ENCODE data around the gene SPSB2. TPM values are rescaled to one million over a fixed set of nuclear protein-coding genes. Genes with fewer than 3 reads are reported as not detected.

The SPSB2 gene
- total and polyA plus RNA-seq, 12 donors = 2.5 to 24.5 (median 16.0) TPM

DNA sequence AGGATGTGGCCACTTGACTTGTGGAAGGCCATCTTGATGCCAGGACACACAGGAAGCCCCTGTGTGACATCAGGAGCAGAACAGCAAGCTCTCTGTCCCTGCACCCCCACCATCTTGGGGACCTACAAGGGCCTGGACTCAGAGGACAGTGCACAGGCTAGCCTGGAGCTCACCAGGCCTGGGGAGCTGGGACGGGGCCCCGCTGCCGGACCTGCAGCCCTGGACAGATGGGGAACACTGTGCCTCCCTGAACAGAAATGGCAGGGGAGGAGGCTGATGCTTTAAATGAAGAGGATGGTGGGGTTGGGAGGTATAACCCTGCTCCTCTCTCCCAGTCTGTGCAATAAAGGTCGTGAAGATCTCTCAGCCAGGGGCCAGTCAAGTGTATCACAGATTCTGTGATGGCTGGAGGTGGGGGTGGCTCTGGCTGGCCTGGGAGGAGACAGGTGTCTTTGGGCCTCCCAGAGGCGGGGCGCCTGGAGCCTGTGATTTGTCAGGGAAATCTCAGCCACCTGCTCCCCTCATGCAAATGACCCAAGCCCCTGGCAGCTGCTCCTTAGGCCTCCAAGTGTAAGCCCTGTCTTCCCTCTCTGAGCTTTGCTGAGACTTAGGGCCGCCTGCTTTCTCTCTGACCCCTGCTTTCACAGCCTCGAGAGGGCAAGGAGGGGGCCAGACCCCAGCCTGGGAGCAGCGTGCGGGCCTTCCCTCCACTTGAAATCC lies 33.5 kb downstream of the SPSB2 start:
- Histone ChIP-seq H3K4me3 (no peak overlapping the region), H3K9me3 (replicated peaks in 1 of 3) (no peaks in the 10 kb centered on the region), H3K27me3 (no peaks in the 10 kb centered on the region), H3K27ac (no peak overlapping the region), H3K36me3 (replicated peaks in 1 of 2) (peaks cover 0 to 21% of the 10 kb centered on the region in 2 donors), H3K4me1 (replicated peaks in 1 of 2) (no peaks in the 10 kb centered on the region)
- intact Hi-C loops (cut with DNase I) = loop anchor here in 1 of 2 donors (5.0 kb wide), 1 partner anchor 212 kb away; no protein-coding TSS in a partner anchor
- TF ChIP-seq, protein P1, sequence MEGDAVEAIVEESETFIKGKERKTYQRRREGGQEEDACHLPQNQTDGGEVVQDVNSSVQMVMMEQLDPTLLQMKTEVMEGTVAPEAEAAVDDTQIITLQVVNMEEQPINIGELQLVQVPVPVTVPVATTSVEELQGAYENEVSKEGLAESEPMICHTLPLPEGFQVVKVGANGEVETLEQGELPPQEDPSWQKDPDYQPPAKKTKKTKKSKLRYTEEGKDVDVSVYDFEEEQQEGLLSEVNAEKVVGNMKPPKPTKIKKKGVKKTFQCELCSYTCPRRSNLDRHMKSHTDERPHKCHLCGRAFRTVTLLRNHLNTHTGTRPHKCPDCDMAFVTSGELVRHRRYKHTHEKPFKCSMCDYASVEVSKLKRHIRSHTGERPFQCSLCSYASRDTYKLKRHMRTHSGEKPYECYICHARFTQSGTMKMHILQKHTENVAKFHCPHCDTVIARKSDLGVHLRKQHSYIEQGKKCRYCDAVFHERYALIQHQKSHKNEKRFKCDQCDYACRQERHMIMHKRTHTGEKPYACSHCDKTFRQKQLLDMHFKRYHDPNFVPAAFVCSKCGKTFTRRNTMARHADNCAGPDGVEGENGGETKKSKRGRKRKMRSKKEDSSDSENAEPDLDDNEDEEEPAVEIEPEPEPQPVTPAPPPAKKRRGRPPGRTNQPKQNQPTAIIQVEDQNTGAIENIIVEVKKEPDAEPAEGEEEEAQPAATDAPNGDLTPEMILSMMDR (IDR thresholded peaks at IDR 0.05) = no peak
- no peak for TF ChIP-seq POLR2A (IDR thresholded peaks at IDR 0.05)
- DNase-seq = no peak
- 68 to 87% (median 80%) methylated on average over 5 to 10 of the region's 10 CpGs for WGBS, 4 donors

DNA sequence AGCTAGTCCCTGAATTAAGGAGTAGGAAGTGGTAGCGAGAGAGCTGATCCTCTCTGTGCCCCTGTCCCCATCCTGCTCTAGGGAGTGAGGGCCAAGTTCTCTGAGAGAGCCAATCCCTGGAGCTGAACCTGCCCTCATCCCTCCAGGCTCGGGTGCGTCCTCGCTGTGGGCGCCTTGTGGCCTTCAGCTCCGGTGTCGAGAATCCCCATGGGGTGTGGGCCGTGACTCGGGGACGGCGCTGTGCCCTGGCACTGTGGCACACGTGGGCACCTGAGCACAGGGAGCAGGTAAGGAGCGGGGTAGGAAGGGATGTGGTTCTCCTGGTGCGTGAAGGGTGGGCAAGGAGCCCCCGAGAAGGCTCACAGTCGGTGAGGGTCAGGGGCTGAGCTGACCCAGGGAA lies 34.2 kb downstream of the SPSB2 start:
- no peaks in the 10 kb centered on the region for H3K9me3 ChIP-seq (replicated peaks in 1 of 3)
- intact Hi-C loops (cut with DNase I) = loop anchor here in 1 of 2 donors (5.0 kb wide), 1 partner anchor 212 kb away; no protein-coding TSS in a partner anchor
- peaks cover 0 to 22% of the 10 kb centered on the region in 2 donors for H3K36me3 ChIP-seq (replicated peaks in 1 of 2)
- 87 to 92% (median 90%) methylated on average over 16 of the region's 16 CpGs for WGBS, 4 donors
- no peak overlapping the region for H3K4me3 ChIP-seq
- peaks cover 0 to under 1% of the 10 kb centered on the region in 2 donors for H3K4me1 ChIP-seq (replicated peaks in 1 of 2)
- no peak overlapping the region for H3K27ac ChIP-seq
- no peak for DNase-seq
- no peaks in the 10 kb centered on the region for H3K27me3 ChIP-seq
- TF ChIP-seq, protein P1 (IDR thresholded peaks at IDR 0.05) = no peak
- TF ChIP-seq POLR2A (IDR thresholded peaks at IDR 0.05) = no peak

DNA sequence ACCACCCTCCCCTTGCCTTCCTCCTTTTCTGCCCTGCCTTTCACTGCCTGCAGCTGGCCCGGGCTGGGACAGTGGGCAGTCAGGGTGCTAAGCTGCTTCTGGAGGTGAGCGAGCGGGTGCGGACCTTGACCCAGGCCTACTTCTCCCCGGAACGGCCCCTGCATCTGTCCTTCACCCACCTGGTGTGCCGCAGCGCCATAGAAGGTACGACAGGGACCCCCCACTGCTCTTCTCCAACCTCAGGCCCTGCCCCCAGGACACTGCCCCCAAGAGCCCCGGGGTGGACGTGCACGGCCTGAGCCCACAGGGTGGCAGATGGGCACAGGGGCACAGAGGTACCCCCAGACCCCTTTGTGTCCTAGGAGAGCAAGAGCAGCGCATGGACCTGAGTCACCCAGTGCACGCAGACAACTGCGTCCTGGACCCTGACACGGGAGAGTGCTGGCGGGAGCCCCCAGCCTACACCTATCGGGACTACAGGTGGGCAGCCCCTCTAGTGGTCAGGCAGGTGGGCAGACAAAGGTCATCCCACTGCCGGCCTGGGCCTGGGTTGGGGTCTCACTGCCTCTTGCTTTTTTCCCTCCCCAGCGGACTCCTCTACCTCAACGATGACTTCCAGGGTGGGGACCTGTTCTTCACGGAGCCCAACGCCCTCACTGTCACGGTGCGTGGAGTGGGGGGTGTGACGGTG lies 35.6 kb downstream of the SPSB2 start:
- peaks cover 0 to 30% of the 10 kb centered on the region in 2 donors for H3K36me3 ChIP-seq (replicated peaks in 1 of 2)
- H3K4me1 ChIP-seq (replicated peaks in 1 of 2) = peaks cover 3 to 10% of the 10 kb centered on the region in 2 donors
- H3K27me3 ChIP-seq = no peaks in the 10 kb centered on the region
- intact Hi-C loops (cut with DNase I) = loop anchor here in 1 of 2 donors (5.0 kb wide), 1 partner anchor 210 kb away; no protein-coding TSS in a partner anchor
- no peaks in the 10 kb centered on the region for H3K9me3 ChIP-seq (replicated peaks in 1 of 3)
- 82 to 93% (median 91%) methylated on average over 19 to 26 of the region's 26 CpGs for WGBS, 4 donors
- no peak overlapping the region for H3K4me3 ChIP-seq
- H3K27ac ChIP-seq = no peak overlapping the region
- TF ChIP-seq, protein P1 (IDR thresholded peaks at IDR 0.05) = no peak
- no peak for TF ChIP-seq POLR2A (IDR thresholded peaks at IDR 0.05)
- no peak for DNase-seq

DNA sequence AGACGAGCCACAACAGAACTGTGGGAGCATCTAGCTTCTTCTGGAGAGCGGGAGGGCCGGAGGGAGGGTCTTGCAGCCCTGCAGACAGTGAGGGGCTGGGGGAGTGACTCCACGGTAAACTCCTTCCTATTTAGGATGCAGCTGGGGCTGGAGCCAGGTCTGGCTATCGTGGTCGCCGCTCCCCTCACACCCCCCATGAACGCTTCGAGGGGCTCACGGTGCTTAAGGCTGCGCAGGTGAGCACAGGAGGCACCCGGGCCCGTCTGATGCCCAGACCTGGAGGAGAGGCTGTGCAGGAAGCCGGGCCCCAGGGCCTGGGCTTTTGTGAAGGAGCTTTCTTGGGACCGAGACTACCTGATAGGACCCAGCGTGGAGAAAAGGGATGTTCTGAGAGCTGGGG lies 36.3 kb downstream of the SPSB2 start:
- Histone ChIP-seq H3K9me3 (replicated peaks in 1 of 3) (no peaks in the 10 kb centered on the region), H3K4me3 (no peak overlapping the region), H3K4me1 (replicated peaks in 1 of 2) (peaks cover 3 to 10% of the 10 kb centered on the region in 2 donors), H3K27me3 (no peaks in the 10 kb centered on the region), H3K36me3 (replicated peaks in 1 of 2) (peaks cover 0 to 30% of the 10 kb centered on the region in 2 donors), H3K27ac (no peak overlapping the region)
- WGBS, 4 donors = 78 to 94% (median 85%) methylated on average over 13 to 16 of the region's 16 CpGs
- intact Hi-C loops (cut with DNase I) = loop anchor here in 1 of 2 donors (5.0 kb wide), 1 partner anchor 210 kb away; no protein-coding TSS in a partner anchor
- no peak for TF ChIP-seq POLR2A (IDR thresholded peaks at IDR 0.05)
- TF ChIP-seq, protein P1 (IDR thresholded peaks at IDR 0.05) = no peak
- no peak for DNase-seq

Data from adrenal gland (tissue), 12 donors.